Fibroblast of lung (primary cell): ENCODE data around the gene ECE2. TPM values are rescaled to one million over a fixed set of nuclear protein-coding genes. Genes with fewer than 3 reads are reported as not detected.

Experiments used
- DNase-seq, 2 donors: peaks; one replicate each; pipeline versions ENCODE4 v3.0.0 to v3.0.0-alpha.2; 2010; ENCODE audit warnings: low read depth in 2 of 2
- H2AFZ ChIP-seq: 2 replicates; pipeline ENCODE4 v1.5.1; 2012; ENCODE audit warnings: low read length, control low read depth, inconsistent platforms
- H3K27ac ChIP-seq: 2 replicates; pipeline ENCODE4 v1.5.1; 2011; ENCODE audit warnings: low read length, control low read depth; ENCODE audit not compliant: insufficient read depth
- H3K27me3 ChIP-seq: 2 replicates; pipeline ENCODE4 v1.5.1; 2011; ENCODE audit warnings: mild to moderate bottlenecking, low read length; ENCODE audit not compliant: control insufficient read depth, insufficient read depth
- H3K36me3 ChIP-seq: 2 replicates; pipeline ENCODE4 v1.5.1; 2011; ENCODE audit warnings: low read length; ENCODE audit not compliant: control insufficient read depth, insufficient read depth
- H3K4me1 ChIP-seq: 2 replicates; pipeline ENCODE4 v1.5.1; 2011; ENCODE audit warnings: low read length; ENCODE audit not compliant: control insufficient read depth, insufficient read depth; ENCODE audit errors: extremely low read depth
- H3K4me2 ChIP-seq: 2 replicates; pipeline ENCODE4 v1.5.1; 2011; ENCODE audit warnings: low read length, control low read depth; ENCODE audit not compliant: insufficient read depth; ENCODE audit errors: extremely low read depth
- H3K4me3 ChIP-seq, 4 experiments: fragments of 200-600 bp in 1 of 4; sonication (generic) in 1 of 4; replicated peaks in 1 of 4; 2 replicates each; pipeline ENCODE4 v1.5.1; 2011 to 2016; ENCODE audit warnings: low read length in 4 of 4, low read depth in 3 of 4, mild to moderate bottlenecking in 3 of 4, control low read depth in 2 of 4, inconsistent platforms in 1 of 4, mixed read lengths in 1 of 4; ENCODE audit not compliant: insufficient read depth in 1 of 4; ENCODE audit errors: control extremely low read depth in 1 of 4
- H3K79me2 ChIP-seq: 2 replicates; pipeline ENCODE4 v1.5.1; 2012; ENCODE audit warnings: mild to moderate bottlenecking, low read length, inconsistent platforms; ENCODE audit not compliant: control insufficient read depth, insufficient read depth
- H3K9ac ChIP-seq: 2 replicates; pipeline ENCODE4 v1.5.1; 2011; ENCODE audit warnings: mild to moderate bottlenecking, low read length, control low read depth; ENCODE audit not compliant: insufficient read depth
- H3K9me3 ChIP-seq: 2 replicates; pipeline ENCODE4 v1.5.1; 2012; ENCODE audit warnings: low read depth, low read length; ENCODE audit not compliant: control insufficient read depth, insufficient read depth
- H4K20me1 ChIP-seq: 2 replicates; pipeline ENCODE4 v1.5.1; 2011; ENCODE audit warnings: low read length; ENCODE audit not compliant: control insufficient read depth, insufficient read depth; ENCODE audit errors: extremely low read depth
- CTCF ChIP-seq, 2 donors: IDR thresholded peaks in 1 of 2; conservative IDR thresholded peaks in 1 of 2; 1 replicate in 1 of 2; 2 replicates in 1 of 2; pipeline ENCODE4 v1.5.1; 2011 to 2012; ENCODE audit warnings: low read length in 2 of 2, control low read depth in 1 of 2, inconsistent platforms in 1 of 2, low read depth in 1 of 2, mild to moderate bottlenecking in 1 of 2
- EZH2 ChIP-seq: IDR thresholded peaks from 2 replicates; pipeline ENCODE4 v1.5.1; 2012; ENCODE audit warnings: low read length, control low read depth, mild to moderate bottlenecking; ENCODE audit errors: missing control alignments
- polyA plus RNA-seq, 2 donors: library from polyadenylated mRNA; depleted of rRNA in 1 of 2; stranded (reverse) in 1 of 2; unstranded in 1 of 2; fragments of >200 nt; gene quantifications; 2 replicates each; pipeline ENCODE4 v1.2.1, GENCODE V29; 2011 to 2012; ENCODE audit warnings: missing spikeins in 1 of 2
- total RNA-seq: library from RNA; depleted of rRNA; stranded (reverse); fragments of >200 nt; gene quantifications from 2 replicates; pipeline ENCODE4 v1.2.1, GENCODE V29; 2014

Gene ECE2
- total and polyA plus RNA-seq, 2 donors (not counting 1 experiment from before 2014, with no cell fraction given) = not detected

DNA sequence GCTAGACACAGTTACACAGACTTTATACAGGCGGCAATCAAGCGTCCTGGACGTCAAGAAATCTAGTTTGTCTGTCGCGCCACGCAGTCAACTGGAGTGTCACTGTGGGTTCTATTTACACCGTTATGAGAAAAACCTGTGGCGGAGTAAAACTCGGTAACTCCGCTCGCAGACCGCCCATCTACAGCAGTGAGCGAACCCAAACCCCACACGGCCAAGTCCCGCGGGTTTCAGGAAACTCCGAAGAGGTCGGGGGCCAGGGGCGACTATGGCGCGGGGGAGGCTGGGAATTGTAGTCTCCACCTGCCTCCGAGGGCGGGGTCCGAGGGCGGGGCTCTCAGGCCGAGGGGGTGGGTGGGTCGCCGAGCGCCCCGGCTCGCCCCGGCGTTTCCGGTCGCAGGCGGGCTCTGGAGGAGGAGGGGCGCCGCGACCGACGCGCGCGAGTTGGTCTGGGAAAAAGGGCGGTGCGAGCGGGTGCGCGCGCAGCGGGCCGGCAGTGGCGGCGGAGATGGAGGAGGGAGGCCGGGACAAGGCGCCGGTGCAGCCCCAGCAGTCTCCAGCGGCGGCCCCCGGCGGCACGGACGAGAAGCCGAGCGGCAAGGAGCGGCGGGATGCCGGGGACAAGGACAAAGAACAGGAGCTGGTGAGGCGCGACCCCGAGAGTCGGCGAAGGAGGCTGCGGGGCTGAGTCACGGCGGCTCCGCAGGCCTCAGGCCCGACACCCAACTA lies 23.1 kb downstream of the ECE2 start, which contains the start of gene PSMD2:
Gene PSMD2, plus strand, starts transcription at position 483 of the 729 bp plus-strand sequence. Its CDS starts 26 bp downstream, at position 509.
- peak; percentile 92 to 95 for DNase-seq
- TF ChIP-seq EZH2 (no peak), CTCF (conservative IDR thresholded peaks at IDR 0.05 in 1 of 2, IDR thresholded peaks at IDR 0.05 in 1 of 2; ENCODE audit: low read depth in 1 of 2, low read length in 2 of 2) (no peak)
- peak within 1 kb of the TSS; percentile 91 to 99 (median 98) for H3K4me3 ChIP-seq
- peaks cover 2% of the 10 kb centered on the region for H3K27me3 ChIP-seq
- H3K9me3 ChIP-seq = no peaks in the 10 kb centered on the region
- H3K4me2 ChIP-seq = peak within 1 kb of the TSS; percentile 96
- H3K79me2 ChIP-seq = peaks cover 40% of the 10 kb centered on the region
- H3K9ac ChIP-seq = peak within 1 kb of the TSS; percentile 78
- H2AFZ ChIP-seq = peak within 1 kb of the TSS; percentile 98
- H4K20me1 ChIP-seq = no peaks in the 10 kb centered on the region
- H3K27ac ChIP-seq = peak within 1 kb of the TSS; percentile 91
- H3K36me3 ChIP-seq = peaks cover 9% of the 10 kb centered on the region
- H3K4me1 ChIP-seq = peaks cover 5% of the 10 kb centered on the region

DNA sequence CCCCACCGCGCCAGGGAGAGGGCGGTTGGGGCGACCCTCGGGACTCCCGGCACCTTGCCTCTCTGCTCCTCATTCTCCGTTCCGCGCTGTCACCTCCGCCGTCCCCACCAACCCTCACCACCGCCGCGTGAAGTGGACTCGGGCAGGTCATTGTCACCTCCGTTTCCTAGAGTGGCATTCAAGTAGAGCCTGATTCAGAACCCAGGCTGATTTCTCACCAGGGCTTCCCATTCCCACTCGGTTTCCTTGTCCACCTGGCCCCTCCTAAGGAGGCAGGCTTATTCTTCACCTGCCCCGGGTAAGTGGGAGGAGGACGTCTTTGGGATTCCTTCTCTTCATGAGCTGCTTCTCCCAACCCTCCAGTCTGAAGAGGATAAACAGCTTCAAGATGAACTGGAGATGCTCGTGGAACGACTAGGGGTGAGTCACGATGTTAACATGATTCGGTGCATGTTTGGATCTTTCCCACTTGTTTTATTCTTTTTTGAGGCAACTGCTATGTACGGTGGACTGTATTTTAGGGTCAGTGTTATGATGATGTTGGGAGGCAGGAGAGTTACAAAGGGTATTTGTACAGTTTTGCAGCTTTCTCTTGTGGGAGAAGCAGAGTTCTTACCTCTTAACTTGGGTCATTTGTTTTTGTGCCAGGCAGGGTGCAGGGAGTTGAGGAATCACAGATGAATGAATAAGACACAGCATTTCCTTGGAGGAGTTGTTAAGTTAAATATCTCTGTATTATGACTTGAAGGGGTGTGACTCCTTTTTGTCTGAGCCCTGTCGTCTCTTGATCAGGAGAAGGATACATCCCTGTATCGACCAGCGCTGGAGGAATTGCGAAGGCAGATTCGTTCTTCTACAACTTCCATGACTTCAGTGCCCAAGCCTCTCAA lies 23.9 kb downstream of the ECE2 start:
- TF ChIP-seq EZH2 = no peak
- no peak for TF ChIP-seq CTCF (conservative IDR thresholded peaks at IDR 0.05 in 1 of 2, IDR thresholded peaks at IDR 0.05 in 1 of 2; ENCODE audit: low read depth in 1 of 2, low read length in 2 of 2)
- peaks cover 44% of the 10 kb centered on the region for H3K79me2 ChIP-seq
- no peaks in the 10 kb centered on the region for H4K20me1 ChIP-seq
- H3K9ac ChIP-seq = peak overlapping the region; percentile 78
- H3K4me3 ChIP-seq = peak overlapping the region; percentile 88 to 99 (median 98)
- H3K9me3 ChIP-seq = no peaks in the 10 kb centered on the region
- H3K4me2 ChIP-seq = peak overlapping the region; percentile 88
- H3K27me3 ChIP-seq = peaks cover 2% of the 10 kb centered on the region
- DNase-seq = peak; percentile 28 to 59
- H3K36me3 ChIP-seq = peaks cover 12% of the 10 kb centered on the region
- peaks cover 5% of the 10 kb centered on the region for H3K4me1 ChIP-seq
- H2AFZ ChIP-seq = peak overlapping the region; percentile 18
- peak overlapping the region; percentile 91 for H3K27ac ChIP-seq

DNA sequence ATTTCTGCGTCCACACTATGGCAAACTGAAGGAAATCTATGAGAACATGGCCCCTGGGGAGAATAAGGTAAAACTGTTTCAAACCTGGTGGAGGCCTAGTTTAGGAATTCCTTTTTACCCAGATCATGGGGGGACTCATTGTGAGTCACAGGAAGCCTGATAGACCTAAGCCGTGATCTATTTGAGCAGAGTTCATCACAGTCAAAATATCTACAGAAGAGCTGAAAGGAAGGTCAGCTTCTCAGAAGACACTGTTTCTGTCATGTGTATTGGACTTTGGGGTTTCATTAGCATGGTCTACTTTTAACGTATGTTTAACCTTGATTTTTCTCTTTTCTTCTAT lies 24.5 kb downstream of the ECE2 start:
- Histone ChIP-seq H3K36me3 (peaks cover 12% of the 10 kb centered on the region), H3K4me1 (peaks cover 5% of the 10 kb centered on the region), H3K79me2 (peaks cover 44% of the 10 kb centered on the region), H3K9me3 (no peaks in the 10 kb centered on the region), H3K9ac (no peak overlapping the region), H3K4me3 (peak overlapping the region; percentile 88 to 99 (median 98)), H4K20me1 (no peaks in the 10 kb centered on the region), H3K27me3 (no peaks in the 10 kb centered on the region), H3K4me2 (peak overlapping the region; percentile 88), H2AFZ (no peak overlapping the region), H3K27ac (peak overlapping the region; percentile 91)
- TF ChIP-seq CTCF (conservative IDR thresholded peaks at IDR 0.05 in 1 of 2, IDR thresholded peaks at IDR 0.05 in 1 of 2; ENCODE audit: low read depth in 1 of 2, low read length in 2 of 2) (no peak), EZH2 (no peak)
- DNase-seq = peak in 1 of 2 donors; percentile 72
